GM21423 (cell line): ENCODE data around the gene ANO6.
"Not testable (repeated sequence)": the region's sequence is repeated elsewhere in the genome, so short reads cannot be mapped to it uniquely, and the experiment has no call there.

Source experiments
- ATAC-seq: cut with Tn5 transposase; IDR thresholded peaks from one replicate; pipeline ENCODE4 v1.9.1; 2021; ENCODE audit warnings: mild to moderate bottlenecking, moderate library complexity; ENCODE audit not compliant: unreplicated experiment

Gene ANO6

GRCh38 chr12:45389426-45389825 is 173.5 kb downstream of the ANO6 start:
- ATAC-seq: no peak

GRCh38 chr12:45397499-45397898 is 181.6 kb downstream of the ANO6 start:
- not testable (repeated sequence) for ATAC-seq

- ATAC-seq: no peak
Observed at GRCh38 chr12:45398552-45398951, 182.7 kb downstream of the ANO6 start.

- ATAC-seq: no peak
Observed at GRCh38 chr12:45400991-45401390, 185.1 kb downstream of the ANO6 start.

GRCh38 chr12:45402288-45402687 is 186.4 kb downstream of the ANO6 start:
- no peak for ATAC-seq

- no peak for ATAC-seq
Observed at GRCh38 chr12:45406988-45407850, 191.3 kb downstream of the ANO6 start.

- ATAC-seq: no peak
Observed at GRCh38 chr12:45407981-45408728, 192.3 kb downstream of the ANO6 start.

GRCh38 chr12:45408729-45409114 is 192.8 kb downstream of the ANO6 start:
- no peak for ATAC-seq

- no peak for ATAC-seq
Observed at GRCh38 chr12:45409966-45410365, 194.1 kb downstream of the ANO6 start.

- no peak for ATAC-seq
Observed at GRCh38 chr12:45411626-45412025, 195.7 kb downstream of the ANO6 start.

GRCh38 chr12:45415393-45415817 is 199.5 kb downstream of the ANO6 start:
- ATAC-seq: peak; percentile 93

- no peak for ATAC-seq
Observed at GRCh38 chr12:45416126-45416525, 200.2 kb downstream of the ANO6 start.

- ATAC-seq: no peak
Observed at GRCh38 chr12:45418520-45418919, 202.6 kb downstream of the ANO6 start.

- ATAC-seq: no peak
Observed at GRCh38 chr12:45419317-45419814, 203.5 kb downstream of the ANO6 start.

GRCh38 chr12:45421736-45422135 is 205.8 kb downstream of the ANO6 start:
- ATAC-seq: no peak

- no peak for ATAC-seq
Observed at GRCh38 chr12:45423931-45424330, 208.0 kb downstream of the ANO6 start.

GRCh38 chr12:45425426-45425825 is 209.5 kb downstream of the ANO6 start:
- no peak for ATAC-seq

GRCh38 chr12:45426294-45426693 is 210.4 kb downstream of the ANO6 start:
- ATAC-seq: no peak

GRCh38 chr12:45427042-45427441 is 211.1 kb downstream of the ANO6 start:
- no peak for ATAC-seq

- no peak for ATAC-seq
Observed at GRCh38 chr12:45429831-45430230, 213.9 kb downstream of the ANO6 start.

GRCh38 chr12:45431126-45431525 is 215.2 kb downstream of the ANO6 start:
- ATAC-seq: no peak

GRCh38 chr12:45432710-45433109 is 216.8 kb downstream of the ANO6 start:
- no peak for ATAC-seq
